Fibroblast of upper back skin (primary cell): ENCODE measurements around the gene CHCHD1.
A peak's percentile ranks its signal among the peaks of the same experiment; 100 is the strongest.
"Not testable (repeated sequence)": the region's sequence is repeated elsewhere in the genome, so short reads cannot be mapped to it uniquely, and the experiment has no call there.

Experiments
- DNase-seq: peaks from one replicate; pipeline ENCODE4 v3.0.0-alpha.2; 2013

CHCHD1 gene

DNA sequence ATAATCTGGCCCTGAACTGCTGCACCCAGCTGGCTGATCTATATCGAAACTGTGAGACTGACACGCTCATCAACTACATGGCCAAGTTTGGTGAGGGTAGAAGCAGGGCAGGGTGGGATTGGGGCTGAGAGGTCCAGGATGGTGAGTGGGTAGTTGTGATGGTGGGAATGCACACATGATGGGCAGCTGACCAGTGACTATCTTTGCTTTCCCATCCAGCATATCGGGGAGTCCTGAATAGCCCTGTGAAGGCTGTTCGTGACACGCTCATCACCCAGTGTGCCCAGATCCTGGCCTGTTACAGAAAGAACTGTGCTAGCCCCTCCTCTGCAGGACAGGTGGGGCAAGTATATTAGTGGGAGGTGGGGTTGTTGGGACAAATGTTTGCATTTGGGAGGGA, 12.5 kb upstream of the CHCHD1 start:
- no peak for DNase-seq

DNA sequence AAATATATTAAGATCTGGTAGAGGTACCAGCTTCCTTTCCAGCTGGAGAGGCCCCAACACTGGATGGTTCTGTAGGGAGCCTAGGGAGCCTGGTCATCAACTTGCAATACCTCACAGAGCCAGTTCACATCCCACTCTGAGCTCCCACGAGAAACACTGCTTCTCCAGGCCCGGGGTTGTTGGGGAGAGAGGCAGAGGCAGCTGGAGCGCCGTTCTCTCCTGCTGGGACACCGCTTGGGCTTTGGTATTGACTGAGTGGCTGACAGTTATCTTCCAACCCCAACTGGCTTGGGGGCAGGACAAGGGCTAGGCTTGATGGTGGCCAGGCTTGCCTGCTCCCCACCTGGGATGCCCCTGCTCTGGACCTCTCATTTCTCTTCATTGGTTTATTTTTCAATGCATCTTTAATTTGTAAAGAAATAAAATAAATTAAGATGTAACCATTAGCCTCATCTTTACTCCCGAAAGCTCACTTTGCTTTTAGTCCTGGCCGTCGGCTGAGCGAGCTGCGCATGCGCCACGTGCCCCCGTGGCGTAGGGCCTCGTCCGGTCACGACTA, 10.0 kb upstream of the CHCHD1 start:
- peak; percentile 16 for DNase-seq

DNA sequence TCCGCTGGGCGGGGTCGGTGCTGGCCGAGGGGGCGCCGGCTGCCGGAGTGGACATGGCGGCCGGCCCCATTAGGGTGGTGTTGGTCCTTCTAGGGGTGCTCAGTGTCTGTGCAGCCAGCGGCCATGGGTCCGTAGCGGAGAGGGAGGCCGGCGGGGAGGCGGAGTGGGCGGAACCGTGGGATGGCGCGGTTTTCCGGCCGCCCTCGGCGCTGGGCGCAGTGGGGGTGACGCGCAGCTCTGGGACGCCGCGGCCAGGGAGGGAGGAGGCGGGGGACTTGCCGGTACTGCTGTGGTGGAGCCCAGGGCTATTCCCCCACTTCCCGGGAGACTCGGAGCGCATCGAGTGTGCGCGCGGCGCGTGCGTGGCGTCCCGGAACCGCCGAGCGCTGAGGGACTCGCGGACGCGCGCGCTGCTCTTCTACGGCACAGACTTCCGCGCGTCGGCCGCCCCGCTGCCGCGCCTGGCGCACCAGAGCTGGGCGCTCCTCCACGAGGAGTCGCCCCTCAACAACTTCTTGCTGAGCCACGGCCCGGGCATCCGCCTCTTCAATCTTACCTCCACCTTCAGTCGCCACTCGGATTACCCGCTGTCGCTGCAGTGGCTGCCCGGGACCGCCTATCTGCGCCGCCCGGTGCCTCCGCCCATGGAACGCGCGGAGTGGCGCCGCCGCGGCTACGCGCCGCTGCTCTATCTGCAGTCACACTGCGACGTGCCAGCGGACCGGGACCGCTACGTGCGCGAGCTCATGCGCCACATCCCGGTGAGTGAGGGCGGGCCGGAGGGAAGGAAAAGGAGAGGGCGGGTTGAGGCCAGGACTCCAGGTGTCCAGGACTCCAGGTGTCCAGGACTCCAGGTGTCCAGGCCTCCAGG, 9.3 kb upstream of the CHCHD1 start:
- DNase-seq: peak; percentile 82

DNA sequence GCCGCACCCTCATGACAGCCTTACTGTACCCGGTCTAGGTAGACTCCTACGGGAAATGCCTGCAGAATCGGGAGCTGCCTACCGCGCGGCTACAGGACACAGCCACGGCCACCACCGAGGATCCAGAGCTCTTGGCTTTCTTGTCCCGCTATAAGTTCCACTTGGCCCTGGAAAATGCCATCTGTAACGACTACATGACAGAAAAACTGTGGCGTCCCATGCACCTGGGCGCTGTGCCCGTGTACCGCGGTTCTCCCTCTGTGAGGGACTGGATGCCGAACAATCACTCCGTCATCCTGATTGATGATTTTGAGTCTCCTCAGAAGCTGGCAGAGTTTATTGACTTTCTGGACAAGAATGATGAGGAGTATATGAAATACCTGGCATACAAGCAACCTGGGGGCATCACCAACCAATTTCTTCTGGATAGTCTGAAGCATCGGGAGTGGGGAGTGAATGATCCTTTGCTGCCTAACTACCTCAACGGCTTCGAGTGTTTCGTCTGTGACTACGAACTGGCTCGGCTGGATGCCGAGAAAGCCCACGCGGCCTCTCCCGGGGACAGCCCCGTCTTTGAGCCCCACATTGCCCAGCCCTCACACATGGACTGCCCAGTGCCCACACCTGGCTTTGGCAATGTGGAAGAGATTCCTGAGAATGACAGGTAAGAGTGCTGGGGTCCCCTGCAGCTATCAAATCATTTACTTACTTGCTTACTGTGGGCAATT, 8.5 kb upstream of the CHCHD1 start:
- DNase-seq: no peak

DNA sequence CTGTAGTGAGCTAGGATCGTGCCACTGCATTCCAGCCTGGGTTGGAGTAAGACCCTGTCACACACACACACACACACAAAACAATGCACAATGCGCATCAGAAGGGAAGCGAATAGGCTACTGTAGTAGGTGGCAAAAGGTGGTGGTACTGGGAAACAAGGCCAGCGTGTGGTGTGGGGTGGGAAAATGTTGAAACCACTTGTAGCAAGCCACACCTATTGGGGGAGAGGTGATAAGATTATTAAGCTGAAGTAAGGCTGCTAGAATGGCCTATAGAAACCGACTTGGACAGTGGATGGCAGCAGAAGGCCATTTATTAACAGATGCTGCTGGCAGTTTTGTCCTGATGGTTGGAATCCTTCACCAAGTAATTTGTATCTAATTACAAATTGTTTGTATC, 7.2 kb upstream of the CHCHD1 start:
- peak; percentile 20 for DNase-seq

DNA sequence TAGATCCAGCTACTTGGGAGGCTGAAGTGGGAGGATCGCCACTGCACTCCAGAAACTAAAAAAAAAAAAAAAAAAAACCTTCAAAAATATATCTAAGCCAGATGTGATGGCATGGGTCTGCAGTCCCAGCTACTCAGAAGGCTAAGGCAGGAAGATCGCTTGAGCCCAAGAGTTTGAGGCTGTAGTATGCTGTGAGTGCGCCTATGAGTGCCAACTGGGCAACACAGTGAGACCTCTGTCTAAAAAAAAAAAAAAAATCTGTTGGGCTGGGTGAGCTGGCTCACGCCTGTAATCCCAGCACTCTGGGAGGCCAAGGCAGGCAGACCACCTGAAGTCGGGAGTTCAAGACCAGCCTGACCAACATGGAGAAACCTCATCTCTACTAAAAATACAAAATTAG, 2.8 kb upstream of the CHCHD1 start:
- DNase-seq: no peak

DNA sequence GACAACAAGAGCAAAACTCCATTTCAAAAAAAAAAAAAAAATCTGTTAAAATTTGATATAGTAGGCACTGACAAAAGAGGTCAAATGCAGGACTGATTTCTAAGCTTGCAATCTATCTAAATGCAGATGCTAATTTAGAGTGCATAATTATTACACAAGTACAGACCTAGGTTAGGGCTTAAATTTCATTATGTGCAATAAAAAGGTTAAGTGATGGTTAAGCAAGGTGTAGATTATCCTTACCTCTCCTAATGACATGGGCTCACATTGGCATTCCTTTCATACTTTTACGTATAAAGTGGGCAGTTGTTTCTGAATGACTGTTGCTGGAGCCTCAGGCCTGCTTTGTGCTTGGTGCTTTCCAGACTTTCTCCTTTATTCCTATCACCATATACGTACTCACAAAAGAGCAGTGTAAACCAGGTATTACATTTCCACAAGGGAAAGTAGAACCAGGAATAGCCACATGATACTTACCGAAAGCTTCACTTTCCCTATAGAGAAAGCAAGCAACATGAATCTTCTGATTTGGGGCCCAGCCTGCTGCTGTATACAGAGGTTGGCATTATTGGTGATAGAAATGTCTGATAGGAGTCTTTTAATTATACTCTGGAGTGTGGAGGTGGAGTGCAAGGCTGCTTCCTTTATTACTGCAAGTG, 2.2 kb upstream of the CHCHD1 start:
- DNase-seq: no peak

DNA sequence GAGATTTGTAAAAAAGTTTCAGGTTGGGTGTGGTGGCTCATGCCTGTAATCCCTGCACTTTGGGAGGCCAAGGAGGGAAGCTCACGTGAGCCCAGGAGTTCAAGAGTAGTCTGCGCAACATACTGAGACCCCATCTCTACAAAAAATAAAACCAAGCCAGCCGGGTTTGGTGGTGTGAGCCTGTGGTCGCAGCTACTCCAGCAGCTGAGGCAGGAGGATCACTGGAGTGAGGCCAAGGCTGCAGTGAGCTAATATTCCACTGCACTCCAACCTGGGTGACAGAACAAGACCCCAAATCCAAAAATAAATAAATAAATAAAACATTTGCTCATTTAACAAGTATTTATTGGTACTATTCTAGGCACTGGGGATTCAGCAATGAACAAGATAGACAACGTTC, 1.5 kb upstream of the CHCHD1 start:
- no peak for DNase-seq

DNA sequence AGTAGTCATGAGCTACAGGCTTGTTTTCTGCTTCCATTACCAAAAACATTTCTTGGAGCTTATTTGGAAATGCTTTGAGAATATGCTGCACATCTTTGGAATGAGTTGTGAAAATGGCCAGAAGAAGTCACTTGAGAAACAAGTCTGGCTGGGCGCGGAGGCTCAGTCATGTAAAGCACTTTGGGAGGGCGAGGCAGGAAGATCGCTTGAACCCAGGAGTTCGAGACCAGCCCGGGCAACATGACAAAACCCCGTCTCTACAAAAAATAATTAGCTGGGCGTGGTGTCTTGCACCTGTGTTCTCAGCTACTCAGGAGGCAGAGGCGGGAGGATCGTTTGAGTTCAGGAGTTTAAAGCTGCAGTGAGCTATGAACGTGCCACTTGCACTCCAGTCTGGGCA, 882 bp upstream of the CHCHD1 start:
- DNase-seq: no peak

DNA sequence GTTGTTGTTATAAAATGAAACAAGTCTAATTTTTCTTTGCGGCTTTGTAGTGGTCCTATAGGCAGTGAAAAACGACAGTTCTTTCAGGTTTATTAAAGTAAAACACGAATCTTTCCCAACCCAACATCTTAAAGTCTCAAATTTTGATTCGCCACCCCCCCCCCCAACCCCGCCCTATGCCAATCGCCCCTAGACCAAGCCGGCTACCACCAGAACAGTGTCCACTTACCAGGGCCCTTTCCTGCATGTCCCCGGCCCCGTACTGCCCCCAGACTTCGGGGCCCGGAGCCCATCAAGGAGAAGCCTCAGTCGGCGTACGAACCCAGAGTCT, 335 bp upstream of the CHCHD1 start:
- no peak for DNase-seq

DNA sequence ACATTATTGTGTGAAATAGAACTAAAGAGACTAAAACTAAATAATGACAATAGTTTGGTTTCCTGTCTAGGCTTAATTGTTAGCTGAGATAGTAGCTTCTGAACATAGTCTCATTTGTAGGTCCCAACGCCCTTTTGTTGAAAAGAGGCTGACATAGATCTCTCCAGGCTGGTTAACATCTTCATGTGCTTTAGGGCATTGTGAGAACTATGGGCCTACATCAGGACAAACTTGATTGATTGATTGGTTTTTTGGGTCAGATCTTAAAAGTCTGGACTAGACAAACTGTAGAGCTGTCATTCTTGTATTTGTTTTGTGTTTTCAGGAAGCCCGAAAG, 869 bp downstream of the CHCHD1 start:
- no peak for DNase-seq

DNA sequence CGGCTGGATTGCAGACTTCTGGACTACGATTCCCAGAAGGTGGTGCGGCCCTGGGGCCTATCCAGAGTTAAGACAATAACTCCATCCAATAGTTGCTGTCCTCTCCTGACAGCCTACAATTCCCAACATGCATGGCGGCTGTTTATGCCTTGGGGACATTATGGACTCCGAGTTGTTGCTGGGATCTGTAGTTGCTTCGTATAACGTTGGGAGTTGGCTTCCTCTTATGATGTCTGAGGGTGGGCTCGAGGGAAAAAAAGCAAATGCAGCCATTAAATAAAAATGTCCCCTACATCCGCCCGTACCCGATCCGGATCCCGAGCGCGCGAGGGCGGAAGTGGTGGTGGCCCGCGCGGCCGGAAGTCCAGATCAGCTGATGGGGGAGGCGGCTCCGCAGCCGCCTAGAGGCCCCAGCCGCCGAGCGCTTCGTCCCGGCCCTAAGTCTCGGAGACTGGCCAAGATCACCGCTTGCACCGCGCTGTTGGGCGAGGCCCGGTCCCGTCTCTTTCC, 3.4 kb downstream of the CHCHD1 start, which contains the start of gene ZSWIM8:
TSS of gene ZSWIM8 (plus strand) at position 396 of the 510 bp plus-strand sequence. CDS start 273 bp downstream, outside the sequence.
- peak; percentile 95 for DNase-seq

DNA sequence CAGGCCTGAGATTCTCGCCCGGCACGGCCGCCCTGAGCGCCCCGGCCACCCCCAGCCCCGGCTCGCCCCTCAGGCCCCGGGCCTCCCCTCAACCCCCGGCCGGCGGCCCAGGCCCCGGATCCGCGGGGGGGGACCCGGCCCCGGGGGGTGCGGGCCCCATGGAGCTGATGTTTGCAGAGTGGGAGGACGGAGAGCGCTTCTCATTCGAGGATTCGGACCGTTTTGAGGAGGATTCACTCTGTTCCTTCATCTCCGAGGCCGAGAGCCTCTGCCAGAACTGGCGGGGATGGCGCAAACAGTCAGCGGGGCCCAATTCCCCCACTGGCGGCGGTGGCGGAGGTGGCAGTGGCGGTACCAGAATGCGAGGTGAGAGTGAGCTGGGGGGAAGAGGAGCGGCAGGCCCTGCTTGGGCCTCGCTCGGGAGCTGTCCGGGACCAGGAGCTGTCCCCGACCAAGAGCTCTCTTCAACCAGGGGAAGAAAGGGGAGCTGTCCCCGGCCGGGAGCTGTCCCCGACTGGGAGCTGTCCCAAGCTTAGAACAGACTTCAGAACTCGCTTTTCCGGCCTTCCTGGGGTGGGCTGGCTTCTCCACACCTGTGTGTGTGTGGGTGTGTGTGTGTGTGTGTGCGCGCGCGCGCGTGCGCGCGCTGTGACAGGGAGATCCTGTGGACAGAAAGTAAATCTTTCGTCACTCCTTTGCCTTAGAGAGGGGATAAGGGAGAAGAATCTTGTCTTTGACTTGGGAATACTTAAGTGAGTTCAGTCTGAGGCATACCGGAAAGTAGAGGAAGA, 4.1 kb downstream of the CHCHD1 start:
- DNase-seq: peak; percentile 24

DNA sequence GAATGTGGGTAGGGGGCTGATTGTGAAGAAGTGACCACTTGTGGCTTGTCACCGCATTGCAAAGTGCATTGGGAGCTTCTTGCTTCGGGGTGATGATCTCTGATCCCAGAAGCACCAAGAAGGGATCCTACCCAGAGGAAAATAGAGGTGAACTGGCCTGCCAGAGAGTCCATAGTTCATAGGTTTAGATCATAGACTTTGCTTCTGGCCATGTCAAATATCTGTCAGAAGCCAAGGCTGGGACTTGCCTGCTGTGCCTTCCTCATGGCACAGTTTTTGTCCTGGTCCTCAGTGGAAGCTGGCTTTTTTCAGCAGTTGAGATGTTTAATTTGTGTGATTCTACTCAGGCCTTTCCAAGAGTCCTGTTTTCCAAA, 4.7 kb downstream of the CHCHD1 start:
- DNase-seq: no peak

DNA sequence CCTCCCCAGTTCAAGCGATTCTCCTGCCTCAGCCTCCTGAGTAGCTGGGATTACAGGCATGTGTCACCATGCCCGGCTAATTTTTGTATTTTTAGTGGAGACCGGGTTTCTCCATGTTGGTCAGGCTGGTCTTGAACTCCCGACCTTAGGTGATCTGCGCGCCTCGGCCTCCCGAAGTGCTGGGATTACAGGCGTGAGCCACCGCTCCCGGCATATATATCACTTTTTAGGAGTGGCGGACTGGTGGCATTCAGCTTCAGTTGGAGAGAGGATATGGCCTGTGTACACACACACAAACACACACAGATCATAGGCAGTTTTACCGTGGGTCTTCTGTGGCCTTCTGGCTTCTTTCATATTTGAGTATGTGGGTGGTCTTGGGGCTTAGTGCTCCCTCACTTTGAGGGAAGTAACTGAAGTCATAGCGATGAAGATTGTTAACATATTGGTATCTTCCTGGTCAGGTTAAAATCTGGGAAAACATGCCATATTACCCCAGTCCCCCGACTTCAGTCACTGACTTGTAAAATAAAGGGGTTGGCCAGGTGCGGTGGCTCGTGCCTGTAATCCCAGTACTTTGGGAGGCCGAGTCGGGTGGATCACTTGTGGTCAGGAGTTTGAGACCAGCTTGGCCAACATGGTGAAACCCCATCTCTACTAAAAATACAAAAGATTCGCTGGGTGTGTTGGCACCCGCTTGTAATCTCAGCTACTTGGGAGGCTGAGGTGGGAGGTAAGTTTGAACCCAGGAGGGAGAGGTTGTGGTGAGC, 5.4 kb downstream of the CHCHD1 start:
- DNase-seq: not testable (repeated sequence)

DNA sequence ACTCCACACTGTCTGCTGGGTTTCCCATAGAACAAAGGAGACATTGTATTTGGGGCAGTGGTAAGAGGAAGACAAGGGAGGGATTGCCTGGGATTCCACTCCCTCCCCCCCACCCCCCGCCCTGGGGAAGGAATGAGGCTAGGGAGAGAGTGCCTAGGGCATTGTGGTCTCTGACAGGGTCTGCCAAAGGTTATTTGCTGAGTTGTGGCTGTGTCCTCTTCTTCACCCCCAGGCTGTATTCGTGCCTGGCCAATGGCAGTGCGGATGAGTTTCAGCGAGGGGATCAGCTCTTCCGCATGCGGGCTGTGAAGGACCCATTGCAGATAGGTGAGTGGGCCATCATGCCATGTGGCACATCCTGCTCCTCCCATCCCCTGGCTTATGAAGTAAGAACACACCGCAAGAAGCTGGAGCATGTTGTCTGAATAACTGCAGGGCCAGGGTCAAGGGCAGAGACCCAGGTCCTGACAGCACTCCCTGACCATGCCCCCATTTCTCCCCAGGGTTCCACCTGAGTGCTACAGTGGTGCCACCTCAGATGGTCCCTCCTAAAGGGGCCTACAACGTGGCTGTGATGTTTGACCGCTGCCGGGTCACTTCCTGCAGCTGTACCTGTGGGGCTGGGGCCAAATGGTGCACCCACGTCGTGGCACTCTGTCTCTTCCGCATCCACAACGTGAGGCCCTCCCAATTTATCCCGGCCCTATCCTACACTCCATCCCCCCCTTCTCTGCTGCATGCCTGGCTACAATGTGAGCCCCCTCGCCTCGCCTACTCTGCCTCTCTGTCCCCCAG, 7.2 kb downstream of the CHCHD1 start:
- no peak for DNase-seq

DNA sequence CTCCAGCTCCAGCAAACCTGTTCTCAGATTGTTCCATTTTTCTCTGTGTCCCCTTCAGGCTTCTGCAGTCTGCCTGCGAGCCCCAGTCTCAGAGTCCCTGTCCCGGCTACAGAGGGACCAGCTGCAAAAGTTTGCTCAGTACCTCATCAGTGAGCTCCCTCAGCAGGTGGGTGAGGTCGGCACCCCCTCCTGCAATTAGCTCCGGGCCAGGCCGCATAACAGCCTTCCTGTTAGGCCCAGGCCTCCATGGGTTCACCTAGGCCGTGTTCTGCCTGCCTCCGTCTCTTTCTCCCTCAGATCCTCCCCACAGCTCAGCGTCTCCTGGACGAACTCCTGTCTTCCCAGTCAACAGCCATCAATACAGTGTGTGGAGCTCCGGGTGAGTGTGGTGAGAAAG, 7.8 kb downstream of the CHCHD1 start:
- DNase-seq: no peak

DNA sequence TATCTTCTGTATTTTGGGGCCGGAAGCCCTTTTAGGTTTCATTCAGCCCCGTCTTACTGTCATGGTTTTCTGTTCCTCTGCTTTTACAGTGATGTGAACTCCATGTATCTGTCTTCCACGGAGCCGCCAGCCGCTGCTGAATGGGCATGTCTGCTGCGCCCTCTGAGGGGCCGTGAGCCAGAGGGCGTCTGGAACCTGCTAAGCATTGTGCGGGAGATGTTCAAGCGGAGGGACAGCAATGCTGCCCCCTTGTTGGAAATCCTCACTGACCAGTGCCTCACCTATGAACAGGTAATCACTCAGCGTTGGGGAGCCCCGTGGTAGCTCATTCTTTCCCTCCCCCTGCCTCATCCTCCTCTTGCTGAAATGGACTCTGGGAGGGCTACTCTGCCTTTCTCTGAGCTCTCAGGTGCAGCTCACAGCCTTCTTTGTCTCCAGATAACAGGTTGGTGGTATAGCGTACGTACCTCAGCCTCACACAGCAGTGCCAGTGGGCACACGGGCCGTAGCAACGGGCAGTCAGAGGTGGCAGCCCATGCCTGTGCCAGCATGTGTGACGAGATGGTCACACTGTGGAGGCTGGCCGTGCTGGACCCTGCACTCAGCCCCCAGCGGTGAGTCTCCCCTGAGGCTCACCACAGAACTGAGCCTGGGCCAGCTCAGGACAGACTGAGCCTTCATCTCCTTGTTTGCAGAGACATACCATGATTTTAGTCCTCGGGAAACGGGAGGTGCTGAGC, 9.2 kb downstream of the CHCHD1 start:
- no peak for DNase-seq

DNA sequence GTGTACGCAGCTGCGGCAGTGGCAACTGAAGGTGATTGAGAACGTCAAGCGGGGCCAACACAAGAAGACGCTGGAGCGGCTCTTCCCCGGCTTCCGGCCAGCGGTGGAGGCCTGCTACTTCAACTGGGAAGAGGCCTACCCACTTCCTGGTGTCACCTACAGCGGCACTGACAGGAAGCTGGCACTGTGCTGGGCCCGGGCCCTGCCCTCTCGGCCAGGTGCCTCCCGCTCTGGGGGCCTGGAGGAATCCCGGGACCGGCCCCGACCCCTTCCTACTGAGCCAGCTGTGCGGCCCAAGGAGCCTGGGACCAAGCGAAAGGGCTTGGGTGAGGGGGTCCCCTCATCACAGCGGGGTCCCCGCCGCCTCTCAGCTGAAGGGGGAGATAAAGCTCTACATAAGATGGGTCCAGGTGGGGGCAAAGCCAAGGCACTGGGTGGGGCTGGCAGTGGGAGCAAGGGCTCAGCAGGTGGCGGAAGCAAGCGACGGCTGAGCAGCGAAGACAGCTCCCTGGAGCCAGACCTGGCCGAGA, 10.1 kb downstream of the CHCHD1 start:
- DNase-seq: no peak

DNA sequence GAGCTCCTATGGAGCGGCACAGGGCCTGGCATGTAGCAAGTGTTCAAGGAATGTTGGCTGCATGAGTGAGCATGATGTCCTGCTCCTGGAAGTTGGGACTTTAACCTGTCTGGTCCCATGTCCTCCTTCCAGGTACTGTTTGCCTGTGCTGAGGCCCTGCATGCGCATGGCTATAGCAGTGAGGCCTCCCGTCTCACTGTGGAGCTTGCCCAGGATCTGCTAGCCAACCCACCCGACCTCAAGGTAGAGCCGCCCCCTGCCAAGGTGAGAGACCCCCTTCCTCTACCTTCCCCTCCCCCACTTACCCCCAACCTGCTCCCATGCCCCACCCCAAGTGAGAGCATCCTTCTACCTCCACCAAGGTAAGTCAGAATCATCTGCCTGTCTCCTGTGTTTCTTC, 11.6 kb downstream of the CHCHD1 start:
- no peak for DNase-seq
